Measurements from ENCODE around the gene ZNF157.

GRCh38 chrX:47422444-47422843 lies 52.1 kb downstream of the ZNF157 start:
- TF ChIP-seq JUNB (IDR thresholded peaks at IDR 0.05; ENCODE audit: unreplicated experiment) = no peak
- no peak for TF ChIP-seq EZH2 (IDR thresholded peaks at IDR 0.05; ENCODE audit: low read depth, unreplicated experiment)

All from GM23338 (cell line).